ENCODE data around the gene PRR14.
A peak's percentile ranks its signal among the peaks of the same experiment; 100 is the strongest.

PRR14 gene

DNA sequence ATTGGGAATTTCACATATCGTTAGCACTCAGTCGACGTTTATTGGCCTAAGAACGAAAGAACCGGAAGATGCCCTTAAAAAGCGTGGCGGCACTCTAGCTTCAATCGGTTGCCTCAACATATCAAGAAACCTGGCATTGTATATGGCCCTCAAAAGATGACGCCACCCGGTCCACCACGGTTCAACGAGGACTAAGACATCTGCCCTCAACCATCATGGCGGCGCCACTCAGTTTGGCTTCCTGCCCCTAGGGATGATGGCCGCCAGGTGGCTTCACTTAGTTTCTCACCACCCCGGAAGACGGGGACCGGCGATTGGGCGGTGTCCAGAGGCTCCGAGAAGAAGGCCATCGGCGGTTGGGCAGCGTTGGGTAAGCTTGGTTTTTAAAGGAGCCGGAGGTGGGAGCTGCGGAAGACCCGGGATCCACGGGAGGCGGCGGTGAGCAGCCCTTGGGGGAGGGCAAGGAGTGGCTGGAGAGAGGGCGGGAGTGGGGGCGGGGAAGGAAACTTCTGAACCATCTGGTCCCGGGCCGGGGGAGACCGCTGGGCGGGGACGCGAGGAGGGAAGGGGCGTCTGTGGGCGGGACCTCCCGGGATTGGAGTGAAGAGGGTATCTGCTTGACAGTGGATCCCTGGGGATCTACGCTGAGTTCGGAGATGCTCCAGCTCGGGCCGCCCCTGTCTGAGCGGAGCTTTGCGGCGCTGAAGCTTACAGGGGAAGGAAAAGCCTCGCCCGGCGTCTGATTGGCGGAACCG, at the start of gene PRR14:
Gene PRR14, plus strand, starts transcription at position 592 of the 755 bp plus-strand sequence. CDS start 686 bp downstream, outside the sequence.
- Histone ChIP-seq H3K4me1 (peaks cover 27 to 42% (median 37%) of the 10 kb centered on the region in 10 experiments), H3K9me3 (replicated peaks in 1 of 11) (no peaks in the 10 kb centered on the region), H3K4me2 (peak within 1 kb of the TSS; percentile 80 to 100 (median 97)), H3K27ac (peak within 1 kb of the TSS; percentile 81 to 90 (median 84)), H3K9ac (peak within 1 kb of the TSS; percentile 79 to 91 (median 85)), H4K20me1 (peaks cover 0 to 18% (median 0%) of the 10 kb centered on the region in 11 experiments; a peak in 2 of 22 replicates), H3K4me3 (peak within 1 kb of the TSS; percentile 76 to 98 (median 86)), H3K27me3 (no peaks in the 10 kb centered on the region), H3K36me3 (peaks cover 18 to 35% (median 29%) of the 10 kb centered on the region in 11 experiments; a peak in 21 of 22 replicates)
- no peak for TF ChIP-seq Cebpa-rat (IDR thresholded peaks at IDR 0.05)

DNA sequence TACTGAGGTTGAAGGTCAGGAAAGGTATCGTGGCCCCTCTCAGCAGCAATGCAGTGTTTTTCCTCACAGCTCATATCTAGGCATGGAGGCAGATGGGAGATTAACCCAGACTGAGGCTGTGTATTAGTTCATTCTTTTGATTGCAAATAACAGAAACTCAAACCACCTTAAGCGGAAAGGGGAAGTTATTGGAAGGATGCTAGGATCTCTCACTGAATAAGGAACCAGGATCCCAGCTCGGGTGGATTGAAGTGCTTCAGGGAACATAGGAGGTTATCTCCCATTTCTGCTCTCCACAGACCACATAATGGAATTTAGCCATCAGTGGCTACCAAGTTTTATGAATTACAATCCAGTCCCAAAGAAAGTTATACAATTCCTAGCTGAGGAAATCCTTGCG, 48.8 kb upstream of the PRR14 start:
- H3K27me3 ChIP-seq, result no peaks in the 10 kb centered on the region
- H3K27ac ChIP-seq, result peak overlapping the region in 2 of 11 experiments; percentile 37 to 46; a peak in 3 of 22 replicates
- H3K4me1 ChIP-seq, result peaks cover 0 to 58% (median 22%) of the 10 kb centered on the region in 10 experiments; a peak in 14 of 20 replicates
- H3K9ac ChIP-seq, result no peak overlapping the region
- H4K20me1 ChIP-seq, result peaks cover 0 to 32% (median 17%) of the 10 kb centered on the region in 11 experiments; a peak in 11 of 22 replicates
- no peak overlapping the region for H3K4me3 ChIP-seq
- peaks cover 31 to 66% (median 53%) of the 10 kb centered on the region in 11 experiments for H3K36me3 ChIP-seq
- H3K4me2 ChIP-seq, result peak overlapping the region in 4 of 11 experiments; percentile 50 to 87 (median 78); a peak in 8 of 22 replicates
- TF ChIP-seq Cebpa-rat (IDR thresholded peaks at IDR 0.05), result no peak
- no peaks in the 10 kb centered on the region for H3K9me3 ChIP-seq (replicated peaks in 1 of 11)

DNA sequence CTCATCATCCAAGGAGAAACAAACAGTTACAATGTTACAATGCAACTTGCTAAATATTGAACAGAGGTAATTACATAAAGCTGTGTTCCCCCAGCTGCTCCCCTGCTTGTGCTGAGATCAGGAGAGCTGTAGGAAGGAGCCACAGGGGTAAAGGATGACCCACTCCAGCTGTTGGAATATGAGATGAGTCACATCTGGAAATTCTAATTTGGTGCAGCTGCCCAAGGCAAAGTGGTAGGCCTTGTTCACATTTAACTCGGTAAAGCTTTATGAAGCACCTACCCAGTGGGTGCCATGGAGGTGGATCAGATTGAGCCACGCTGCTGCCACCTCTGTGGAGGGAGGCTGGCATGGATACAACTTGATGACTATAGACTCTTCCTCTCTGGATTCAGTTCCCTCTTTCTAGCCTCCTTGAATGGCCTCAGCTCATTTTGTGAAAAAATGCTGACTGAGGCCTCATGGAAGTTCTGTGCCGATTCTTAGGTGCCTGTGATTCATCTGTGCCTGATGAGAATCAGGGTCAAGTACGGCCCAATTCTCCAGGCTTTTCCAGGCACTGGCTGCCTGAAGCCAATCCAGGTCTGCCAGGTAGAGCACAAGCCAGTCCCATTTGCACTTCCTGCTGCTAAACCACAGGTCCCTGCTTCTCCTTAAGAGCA, 48.0 kb upstream of the PRR14 start:
- Histone ChIP-seq H3K4me1 (peaks cover 0 to 64% (median 24%) of the 10 kb centered on the region in 10 experiments; a peak in 15 of 20 replicates), H3K27ac (peak overlapping the region in 4 of 11 experiments; percentile 2 to 46 (median 26); a peak in 6 of 22 replicates)

DNA sequence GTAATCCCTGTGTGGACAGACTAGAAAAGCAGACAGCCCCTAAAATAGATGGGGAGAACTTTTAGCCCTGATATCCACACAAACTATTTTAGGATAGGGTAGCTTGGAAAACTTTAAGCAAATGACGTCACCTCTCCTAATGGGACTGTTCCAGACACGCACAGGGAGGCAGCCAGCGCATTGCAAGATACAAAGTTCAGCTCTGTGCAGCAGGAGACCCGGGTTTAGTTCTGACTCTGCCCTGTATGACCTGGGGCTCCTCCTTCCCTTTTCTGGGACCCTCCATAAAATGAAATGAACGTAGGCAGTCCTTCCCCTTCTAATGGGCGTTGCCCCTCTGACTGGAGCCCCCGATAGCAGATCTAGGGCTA, 46.8 kb upstream of the PRR14 start:
- peak overlapping the region in 5 of 11 experiments; percentile 29 to 87 (median 78); a peak in 8 of 22 replicates for H3K4me2 ChIP-seq
- H3K36me3 ChIP-seq, result peaks cover 40 to 84% (median 69%) of the 10 kb centered on the region in 11 experiments
- H3K27me3 ChIP-seq, result no peaks in the 10 kb centered on the region
- peaks cover 6 to 70% (median 30%) of the 10 kb centered on the region in 10 experiments for H3K4me1 ChIP-seq
- no peak for TF ChIP-seq Cebpa-rat (IDR thresholded peaks at IDR 0.05)
- peaks cover 0 to 32% (median 17%) of the 10 kb centered on the region in 11 experiments; a peak in 11 of 22 replicates for H4K20me1 ChIP-seq
- no peak overlapping the region for H3K4me3 ChIP-seq
- no peaks in the 10 kb centered on the region for H3K9me3 ChIP-seq (replicated peaks in 1 of 11)
- 0 out of 22 replicates have a peak overlapping the region, but pooled peaks of 1 of the 11 experiments have one; percentile 14 for H3K27ac ChIP-seq
- H3K9ac ChIP-seq, result no peak overlapping the region

More for the DNA sequence above, 48.0 kb upstream of the PRR14 start:
- H3K27me3 ChIP-seq, result no peaks in the 10 kb centered on the region
- no peak overlapping the region for H3K4me3 ChIP-seq
- H4K20me1 ChIP-seq, result peaks cover 0 to 32% (median 17%) of the 10 kb centered on the region in 11 experiments; a peak in 11 of 22 replicates
- H3K9me3 ChIP-seq (replicated peaks in 1 of 11), result no peaks in the 10 kb centered on the region
- H3K9ac ChIP-seq, result peak overlapping the region in 2 of 11 experiments; percentile 13 to 46; a peak in 3 of 22 replicates
- H3K4me2 ChIP-seq, result peak overlapping the region in 6 of 11 experiments; percentile 28 to 87 (median 64); a peak in 11 of 22 replicates
- no peak for TF ChIP-seq Cebpa-rat (IDR thresholded peaks at IDR 0.05)
- H3K36me3 ChIP-seq, result peaks cover 37 to 74% (median 60%) of the 10 kb centered on the region in 11 experiments

DNA sequence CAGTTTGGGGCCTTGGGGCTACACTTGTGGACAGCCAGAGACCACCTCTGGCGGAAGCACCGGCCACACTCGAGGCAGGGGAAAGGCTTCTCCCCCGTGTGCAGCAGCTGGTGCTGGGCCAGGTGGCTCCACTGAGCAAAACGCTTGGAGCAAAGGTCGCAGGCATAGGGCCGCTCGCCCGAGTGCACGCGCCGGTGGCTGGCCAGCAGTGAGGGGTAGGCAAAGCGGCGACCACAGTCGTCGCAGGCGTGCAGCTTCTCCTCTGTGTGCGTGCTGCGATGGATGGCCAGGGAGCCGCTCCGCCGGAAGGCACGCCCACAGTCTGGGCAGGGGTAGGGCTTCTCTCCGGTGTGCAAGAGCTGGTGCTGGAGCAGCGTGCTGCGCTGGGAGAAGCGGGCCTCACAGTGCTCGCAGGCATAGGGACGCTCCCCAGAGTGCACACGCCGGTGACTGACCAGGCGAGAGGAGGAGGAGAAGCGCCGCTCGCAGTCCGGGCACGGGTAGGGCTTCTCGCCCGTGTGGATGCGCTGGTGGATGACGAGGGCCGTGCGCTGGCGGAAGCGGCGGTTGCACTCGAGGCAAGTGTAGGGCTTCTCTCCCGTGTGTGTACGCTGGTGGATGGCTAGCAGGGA, 46.3 kb upstream of the PRR14 start:
- H3K4me3 ChIP-seq, result no peak overlapping the region
- peaks cover 0 to 32% (median 17%) of the 10 kb centered on the region in 11 experiments; a peak in 11 of 22 replicates for H4K20me1 ChIP-seq
- no peaks in the 10 kb centered on the region for H3K9me3 ChIP-seq (replicated peaks in 1 of 11)
- no peak for TF ChIP-seq Cebpa-rat (IDR thresholded peaks at IDR 0.05)
- H3K9ac ChIP-seq, result peak overlapping the region in 1 of 11 experiments; percentile 39; a peak in 3 of 22 replicates
- peak overlapping the region in 1 of 11 experiments; percentile 15; a peak in 2 of 22 replicates for H3K27ac ChIP-seq
- H3K4me1 ChIP-seq, result peaks cover 11 to 75% (median 34%) of the 10 kb centered on the region in 10 experiments
- peaks cover 40 to 84% (median 69%) of the 10 kb centered on the region in 11 experiments for H3K36me3 ChIP-seq
- no peaks in the 10 kb centered on the region for H3K27me3 ChIP-seq
- peak overlapping the region in 3 of 11 experiments; percentile 78 to 87 (median 79); a peak in 5 of 22 replicates for H3K4me2 ChIP-seq

DNA sequence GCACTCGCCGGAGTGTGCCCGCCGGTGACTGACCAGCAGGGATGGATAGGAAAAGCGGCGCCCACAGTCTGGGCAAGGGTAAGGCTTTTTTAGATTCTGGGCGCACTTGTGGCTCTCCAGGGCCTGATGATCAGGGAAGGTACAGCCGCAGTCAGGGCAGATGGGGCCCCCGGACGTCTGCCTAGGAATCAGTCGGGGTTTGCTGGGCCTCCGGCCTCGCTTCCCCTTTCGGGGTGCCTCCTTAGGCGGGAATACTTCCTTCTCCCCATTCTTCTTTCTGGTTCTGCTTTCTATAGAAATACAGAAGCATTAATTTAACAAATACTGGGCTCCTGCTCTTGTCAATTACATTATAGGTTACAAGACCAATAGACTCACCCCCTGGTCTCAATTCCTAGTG, 45.6 kb upstream of the PRR14 start:
- H3K4me3 ChIP-seq, result no peak overlapping the region

DNA sequence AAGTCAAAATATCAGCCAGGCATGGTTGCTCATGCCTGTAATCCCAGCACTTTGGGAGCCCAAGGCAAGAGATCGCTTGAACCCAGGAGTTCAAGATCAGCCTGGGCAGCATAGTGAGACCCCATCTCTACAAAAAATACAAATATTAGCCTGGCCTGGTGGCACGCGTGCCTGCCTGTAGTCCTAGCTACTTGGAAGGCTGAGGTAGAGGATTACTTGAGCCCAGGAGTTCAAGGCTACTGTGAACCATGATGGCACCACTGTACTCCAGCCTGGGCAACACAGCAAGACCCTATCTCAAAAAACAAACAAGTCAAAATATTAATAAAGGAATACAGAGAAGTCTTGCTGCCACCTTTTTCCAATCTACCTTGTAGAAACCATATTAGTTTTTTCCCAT, 44.8 kb upstream of the PRR14 start:
- Histone ChIP-seq H3K36me3 (peaks cover 40 to 77% (median 69%) of the 10 kb centered on the region in 11 experiments), H3K4me2 (peak overlapping the region in 3 of 11 experiments; percentile 38 to 87 (median 79); a peak in 5 of 22 replicates), H3K27me3 (no peaks in the 10 kb centered on the region), H4K20me1 (peaks cover 0 to 32% (median 17%) of the 10 kb centered on the region in 11 experiments; a peak in 11 of 22 replicates), H3K4me1 (peaks cover 18 to 81% (median 40%) of the 10 kb centered on the region in 10 experiments), H3K4me3 (no peak overlapping the region), H3K9me3 (replicated peaks in 1 of 11) (no peaks in the 10 kb centered on the region), H3K27ac (0 out of 22 replicates have a peak overlapping the region, but pooled peaks of 1 of the 11 experiments have one; percentile 36), H3K9ac (peak overlapping the region in 2 of 11 experiments; percentile 9 to 39; a peak in 1 of 22 replicates)
- no peak for TF ChIP-seq Cebpa-rat (IDR thresholded peaks at IDR 0.05)

More for the DNA sequence above, 45.6 kb upstream of the PRR14 start:
- H3K4me2 ChIP-seq, result peak overlapping the region in 3 of 11 experiments; percentile 38 to 87 (median 79); a peak in 6 of 22 replicates
- H3K27me3 ChIP-seq, result no peaks in the 10 kb centered on the region
- H3K9me3 ChIP-seq (replicated peaks in 1 of 11), result no peaks in the 10 kb centered on the region
- peaks cover 0 to 32% (median 17%) of the 10 kb centered on the region in 11 experiments; a peak in 11 of 22 replicates for H4K20me1 ChIP-seq
- H3K36me3 ChIP-seq, result peaks cover 40 to 84% (median 69%) of the 10 kb centered on the region in 11 experiments
- peaks cover 12 to 75% (median 34%) of the 10 kb centered on the region in 10 experiments for H3K4me1 ChIP-seq
- H3K9ac ChIP-seq, result peak overlapping the region in 3 of 11 experiments; percentile 9 to 39 (median 38); a peak in 3 of 22 replicates
- peak overlapping the region in 2 of 11 experiments; percentile 15 to 36; a peak in 2 of 22 replicates for H3K27ac ChIP-seq
- no peak for TF ChIP-seq Cebpa-rat (IDR thresholded peaks at IDR 0.05)

All from BLaER1 treated with 17β-estradiol and CSF1 and Interleukin-3, amounts not matched to agents 10 nM and 100 nM (cell line).